Measurements from ENCODE around the gene DPP7. TPM values are rescaled to one million over a fixed set of nuclear protein-coding genes. Genes with fewer than 3 reads are reported as not detected.
"Not testable (repeated sequence)": the region's sequence is repeated elsewhere in the genome, so short reads cannot be mapped to it uniquely, and the experiment has no call there.

Gene DPP7
- total RNA-seq, 2 experiments from 2014 or later = 267 to 289 TPM

GRCh38 chr9:137068539-137069507 lies 45.7 kb downstream of the DPP7 start:
- peak overlapping the region; percentile 66 for H3K4me3 Mint-ChIP-seq
- H3K27ac Mint-ChIP-seq = no peak overlapping the region
- peaks cover 11% of the 10 kb centered on the region for H3K4me1 Mint-ChIP-seq
- H3K27me3 Mint-ChIP-seq = peaks cover 4% of the 10 kb centered on the region
- peaks cover 3% of the 10 kb centered on the region for H3K36me3 Mint-ChIP-seq
- H3K9me3 Mint-ChIP-seq = no peaks in the 10 kb centered on the region
- DNase-seq = no peak

- Mint-ChIP-seq H3K27me3 (peaks cover 4% of the 10 kb centered on the region), H3K4me1 (peaks cover 11% of the 10 kb centered on the region), H3K27ac (no peak overlapping the region), H3K4me3 (peak overlapping the region; percentile 56), H3K9me3 (no peaks in the 10 kb centered on the region), H3K36me3 (peaks cover 3% of the 10 kb centered on the region)
- DNase-seq = peak; percentile 88
Observed at GRCh38 chr9:137067860-137068538, 46.5 kb downstream of the DPP7 start.

- Mint-ChIP-seq H3K4me3 (no peak overlapping the region), H3K9me3 (no peaks in the 10 kb centered on the region), H3K4me1 (peaks cover 11% of the 10 kb centered on the region), H3K27ac (no peak overlapping the region), H3K27me3 (peaks cover 4% of the 10 kb centered on the region), H3K36me3 (peaks cover 3% of the 10 kb centered on the region)
- no peak for DNase-seq
Observed at GRCh38 chr9:137066096-137066861, 48.3 kb downstream of the DPP7 start.

- Mint-ChIP-seq H3K4me3 (no peak overlapping the region), H3K36me3 (peaks cover 3% of the 10 kb centered on the region), H3K9me3 (no peaks in the 10 kb centered on the region), H3K4me1 (peaks cover 7% of the 10 kb centered on the region), H3K27ac (no peak overlapping the region), H3K27me3 (peaks cover 4% of the 10 kb centered on the region)
- DNase-seq = no peak
Observed at GRCh38 chr9:137065336-137065967, 49.1 kb downstream of the DPP7 start.

- DNase-seq = no peak
- Mint-ChIP-seq H3K27me3 (peaks cover 4% of the 10 kb centered on the region), H3K4me3 (no peak overlapping the region), H3K36me3 (peaks cover 3% of the 10 kb centered on the region), H3K4me1 (peaks cover 7% of the 10 kb centered on the region), H3K27ac (no peak overlapping the region), H3K9me3 (no peaks in the 10 kb centered on the region)
Observed at GRCh38 chr9:137064880-137065164, 49.7 kb downstream of the DPP7 start.

- peak; percentile 60 for DNase-seq
- peaks cover 4% of the 10 kb centered on the region for H3K27me3 Mint-ChIP-seq
- no peak overlapping the region for H3K4me3 Mint-ChIP-seq
- no peak overlapping the region for H3K27ac Mint-ChIP-seq
- H3K36me3 Mint-ChIP-seq = peaks cover 3% of the 10 kb centered on the region
- H3K9me3 Mint-ChIP-seq = no peaks in the 10 kb centered on the region
- H3K4me1 Mint-ChIP-seq = peaks cover 7% of the 10 kb centered on the region
Observed at GRCh38 chr9:137064027-137064879, 50.3 kb downstream of the DPP7 start.

GRCh38 chr9:137063311-137064026 lies 51.1 kb downstream of the DPP7 start:
- no peak overlapping the region for H3K27ac Mint-ChIP-seq
- H3K27me3 Mint-ChIP-seq = peaks cover 4% of the 10 kb centered on the region
- H3K36me3 Mint-ChIP-seq = peaks cover 3% of the 10 kb centered on the region
- no peaks in the 10 kb centered on the region for H3K9me3 Mint-ChIP-seq
- H3K4me1 Mint-ChIP-seq = peaks cover 7% of the 10 kb centered on the region
- no peak for DNase-seq
- H3K4me3 Mint-ChIP-seq = no peak overlapping the region

- not testable (repeated sequence) for H3K27me3 Mint-ChIP-seq, H3K4me1 Mint-ChIP-seq, DNase-seq, H3K27ac Mint-ChIP-seq, H3K4me3 Mint-ChIP-seq, H3K36me3 Mint-ChIP-seq, H3K9me3 Mint-ChIP-seq
Observed at GRCh38 chr9:137062798-137063197, 51.7 kb downstream of the DPP7 start.

GRCh38 chr9:137062384-137062783 lies 52.1 kb downstream of the DPP7 start:
- Mint-ChIP-seq H3K4me3 (no peak overlapping the region), H3K9me3 (no peaks in the 10 kb centered on the region), H3K27ac (no peak overlapping the region), H3K27me3 (no peaks in the 10 kb centered on the region), H3K4me1 (peaks cover 3% of the 10 kb centered on the region), H3K36me3 (peaks cover 3% of the 10 kb centered on the region)
- DNase-seq = no peak

Other genes starting within 250 kb of the DPP7 start
- gene EDF1, start 248.4 kb downstream of the DPP7 start, total RNA-seq = 100 to 1,000 TPM; 276 to 284 TPM
- 10 to 100 TPM; 38.8 to 45.8 TPM for gene TRAF2, start 228.2 kb downstream of the DPP7 start, total RNA-seq
- 10 to 100 TPM; 55.6 to 59.3 TPM for gene FBXW5, start 170.0 kb downstream of the DPP7 start, total RNA-seq
- gene C8G, start 169.5 kb downstream of the DPP7 start, total RNA-seq = under 1 TPM in 1 of 2 experiments, not detected in 1; 0.90 TPM
- gene LCN12, start 162.5 kb downstream of the DPP7 start, total RNA-seq = 1 to 10 TPM in 1 of 2 experiments, under 1 TPM in 1; 0.84 to 1.2 TPM
- not detected for gene PTGDS, start 137.2 kb downstream of the DPP7 start, total RNA-seq
- gene LCNL1, start 131.7 kb downstream of the DPP7 start, total RNA-seq = not detected
- gene PAXX, start 122.3 kb downstream of the DPP7 start, total RNA-seq = 10 to 100 TPM; 57.2 to 60.1 TPM
- gene CLIC3, start 118.2 kb downstream of the DPP7 start, total RNA-seq = not detected
- 1 to 10 TPM; 4.2 to 4.9 TPM for gene ABCA2, start 86.5 kb downstream of the DPP7 start, total RNA-seq
- not detected for gene FUT7, start 82.6 kb downstream of the DPP7 start, total RNA-seq
- gene NPDC1, start 68.6 kb downstream of the DPP7 start, total RNA-seq = 10 to 100 TPM; 13.2 to 13.5 TPM
- not detected for gene ENTPD2, start 60.7 kb downstream of the DPP7 start, total RNA-seq
- 10 to 100 TPM; 15.2 to 15.4 TPM for gene SAPCD2, start 44.2 kb downstream of the DPP7 start, total RNA-seq
- gene UAP1L1, start 37.2 kb downstream of the DPP7 start, total RNA-seq = 10 to 100 TPM; 22.9 to 23.5 TPM
- gene MAN1B1, start 27.7 kb downstream of the DPP7 start, total RNA-seq = 10 to 100 TPM; 24.7 to 25.1 TPM
- not detected for gene GRIN1, start 24.4 kb upstream of the DPP7 start, total RNA-seq
- not detected for gene LRRC26, start 55.3 kb upstream of the DPP7 start, total RNA-seq
- not detected for gene TMEM210, start 57.3 kb upstream of the DPP7 start, total RNA-seq
- 10 to 100 TPM; 42.6 to 48.3 TPM for gene ANAPC2, start 73.8 kb upstream of the DPP7 start, total RNA-seq
- 10 to 100 TPM; 78.1 to 80.1 TPM for gene SSNA1, start 73.9 kb upstream of the DPP7 start, total RNA-seq
- gene TPRN, start 86.0 kb upstream of the DPP7 start, total RNA-seq = 1 to 10 TPM; 7.3 to 7.6 TPM
- gene TMEM203, start 90.9 kb upstream of the DPP7 start, total RNA-seq = 10 to 100 TPM; 37.9 TPM
- gene NDOR1, start 91.0 kb upstream of the DPP7 start, total RNA-seq = 10 to 100 TPM; 37.6 to 38.8 TPM
- 1 to 10 TPM; 6.0 to 7.1 TPM for gene RNF208, start 107.5 kb upstream of the DPP7 start, total RNA-seq
- gene CYSRT1, start 110.4 kb upstream of the DPP7 start, total RNA-seq = under 1 TPM; 0.32 to 0.49 TPM
- not detected for gene RNF224, start 112.8 kb upstream of the DPP7 start, total RNA-seq
- not detected for gene SLC34A3, start 116.2 kb upstream of the DPP7 start, total RNA-seq
- gene TUBB4B, start 126.6 kb upstream of the DPP7 start, total RNA-seq = 100 to 1,000 TPM; 271 to 274 TPM
- gene STPG3, start 136.6 kb upstream of the DPP7 start, total RNA-seq = not detected
- gene NELFB, start 140.6 kb upstream of the DPP7 start, total RNA-seq = 10 to 100 TPM; 54.4 to 56.4 TPM
- gene TOR4A, start 163.0 kb upstream of the DPP7 start, total RNA-seq = 1 to 10 TPM; 3.6 to 3.9 TPM
- gene NRARP, start 187.5 kb upstream of the DPP7 start, total RNA-seq = 1 to 10 TPM; 5.0 to 5.3 TPM

Measured in activated naive CD8-positive, alpha-beta T cell treated with anti-CD3 and anti-CD28 coated beads for 36 hours (primary cell).